Measurements from ENCODE around the gene DCUN1D1.

DCUN1D1 gene

GRCh38 chr3:182904164-182904563, 76.2 kb downstream of the DCUN1D1 start:
- H3K27ac ChIP-seq, result no peak overlapping the region
- peak; percentile 27; the same call in 1 of the 2 replicates for TF ChIP-seq CTCF (IDR thresholded peaks at IDR 0.05; ENCODE audit: low read depth, low read length)
- DNase-seq, result no peak
- no peaks in the 10 kb centered on the region for H3K9me3 ChIP-seq (ENCODE audit: severe bottlenecking)
- H3K36me3 ChIP-seq, result no peaks in the 10 kb centered on the region
- H3K27me3 ChIP-seq (ENCODE audit: insufficient read depth, low read depth, severe bottlenecking), result no peaks in the 10 kb centered on the region
- H3K4me3 ChIP-seq (ENCODE audit: low read depth, low read length), result no peak overlapping the region

GRCh38 chr3:182902236-182902635, 78.1 kb downstream of the DCUN1D1 start:
- Histone ChIP-seq H3K9me3 (ENCODE audit: severe bottlenecking) (no peaks in the 10 kb centered on the region), H3K36me3 (no peaks in the 10 kb centered on the region; the same call in 1 of the 2 replicates), H3K27ac (no peak overlapping the region), H3K27me3 (ENCODE audit: insufficient read depth, low read depth, severe bottlenecking) (no peaks in the 10 kb centered on the region), H3K4me3 (ENCODE audit: low read depth, low read length) (no peak overlapping the region)
- TF ChIP-seq CTCF (IDR thresholded peaks at IDR 0.05; ENCODE audit: low read depth, low read length), result no peak
- DNase-seq, result no peak

GRCh38 chr3:182896553-182896952, 83.8 kb downstream of the DCUN1D1 start:
- Histone ChIP-seq H3K4me3 (ENCODE audit: low read depth, low read length) (no peak overlapping the region), H3K27ac (no peak overlapping the region), H3K27me3 (ENCODE audit: insufficient read depth, low read depth, severe bottlenecking) (no peaks in the 10 kb centered on the region), H3K36me3 (peaks cover 4% of the 10 kb centered on the region; the same call in 1 of the 2 replicates), H3K9me3 (ENCODE audit: severe bottlenecking) (no peaks in the 10 kb centered on the region)
- no peak for DNase-seq
- no peak for TF ChIP-seq CTCF (IDR thresholded peaks at IDR 0.05; ENCODE audit: low read depth, low read length)

GRCh38 chr3:182895513-182896112, 84.7 kb downstream of the DCUN1D1 start:
- H3K36me3 ChIP-seq, result peaks cover 4% of the 10 kb centered on the region; the same call in 1 of the 2 replicates
- TF ChIP-seq CTCF (IDR thresholded peaks at IDR 0.05; ENCODE audit: low read depth, low read length), result no peak
- no peak for DNase-seq
- no peaks in the 10 kb centered on the region for H3K9me3 ChIP-seq (ENCODE audit: severe bottlenecking)
- H3K27ac ChIP-seq, result no peak overlapping the region
- no peak overlapping the region for H3K4me3 ChIP-seq (ENCODE audit: low read depth, low read length)
- no peaks in the 10 kb centered on the region for H3K27me3 ChIP-seq (ENCODE audit: insufficient read depth, low read depth, severe bottlenecking)

- H3K27ac ChIP-seq, result no peak overlapping the region
- H3K4me3 ChIP-seq (ENCODE audit: low read depth, low read length), result no peak overlapping the region
- no peak for DNase-seq
- no peaks in the 10 kb centered on the region for H3K9me3 ChIP-seq (ENCODE audit: severe bottlenecking)
- H3K27me3 ChIP-seq (ENCODE audit: insufficient read depth, low read depth, severe bottlenecking), result no peaks in the 10 kb centered on the region
- peaks cover 12% of the 10 kb centered on the region for H3K36me3 ChIP-seq
- no peak for TF ChIP-seq CTCF (IDR thresholded peaks at IDR 0.05; ENCODE audit: low read depth, low read length)
These were observed 88.1 kb downstream of the DCUN1D1 start for GRCh38 chr3:182892226-182892625.

DNA sequence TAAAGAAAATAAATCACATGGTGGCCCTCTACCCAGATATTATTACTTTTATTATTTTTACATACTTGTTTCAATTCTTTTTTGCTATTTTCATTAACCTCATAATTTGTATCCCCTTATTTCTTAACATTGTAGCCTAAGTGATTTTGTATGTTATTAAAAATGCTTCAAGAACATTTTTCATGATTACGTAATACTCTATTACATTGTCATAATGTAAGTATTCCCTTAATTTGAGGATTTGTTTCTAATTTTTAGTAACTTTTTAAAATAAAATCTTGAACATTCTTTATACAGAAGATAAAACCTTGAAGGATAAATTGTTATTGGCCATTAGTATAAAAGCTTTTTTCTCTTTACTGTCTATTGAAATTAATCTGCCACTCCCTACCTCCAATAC, 89.0 kb downstream of the DCUN1D1 start:
- no peak for TF ChIP-seq CTCF (IDR thresholded peaks at IDR 0.05; ENCODE audit: low read depth, low read length)
- H3K9me3 ChIP-seq (ENCODE audit: severe bottlenecking), result no peaks in the 10 kb centered on the region

More for the DNA sequence above, 89.0 kb downstream of the DCUN1D1 start:
- Histone ChIP-seq H3K27ac (no peak overlapping the region), H3K27me3 (ENCODE audit: insufficient read depth, low read depth, severe bottlenecking) (no peaks in the 10 kb centered on the region), H3K36me3 (peaks cover 12% of the 10 kb centered on the region), H3K4me3 (ENCODE audit: low read depth, low read length) (no peak overlapping the region)
- DNase-seq, result no peak

Measured in WERI-Rb-1 (cell line).